Upper lobe of left lung (tissue), 4 donors: ENCODE results near the gene MYO7A.

Source experiments
- CTCF ChIP-seq, 6 experiments: fragments of 450-650 bp in 4 of 6; fragments of 200-600 bp in 2 of 6; sonication (generic) in 2 of 6; IDR thresholded peaks; one replicate each; pipeline ENCODE4 v1.5.1; 2016 to 2019; ENCODE audit warnings: antibody characterized with exemption in 6 of 6
- EP300 ChIP-seq, 4 donors: sonication (generic); formaldehyde crosslinking; IDR thresholded peaks; one replicate each; pipeline ENCODE4 v1.5.1; 2017; ENCODE audit warnings: antibody characterized with exemption in 4 of 4, control low read depth in 2 of 4
- POLR2AphosphoS5 ChIP-seq, 2 donors: sonication (generic); formaldehyde crosslinking; IDR thresholded peaks; one replicate each; pipeline ENCODE4 v1.5.1; 2017; ENCODE audit warnings: antibody characterized with exemption in 2 of 2

- TF ChIP-seq CTCF (IDR thresholded peaks at IDR 0.05), result no peak
- no peak for TF ChIP-seq EP300 (IDR thresholded peaks at IDR 0.05)
- no peak for TF ChIP-seq POLR2AphosphoS5 (IDR thresholded peaks at IDR 0.05)
These were observed 15.2 kb upstream of the MYO7A start for GRCh38 chr11:77112641-77113381.
